ENCODE results near the gene LAMA5.

GRCh38 chr20:62354031-62354808, 12.9 kb downstream of the LAMA5 start:
- TF ChIP-seq, protein P1, sequence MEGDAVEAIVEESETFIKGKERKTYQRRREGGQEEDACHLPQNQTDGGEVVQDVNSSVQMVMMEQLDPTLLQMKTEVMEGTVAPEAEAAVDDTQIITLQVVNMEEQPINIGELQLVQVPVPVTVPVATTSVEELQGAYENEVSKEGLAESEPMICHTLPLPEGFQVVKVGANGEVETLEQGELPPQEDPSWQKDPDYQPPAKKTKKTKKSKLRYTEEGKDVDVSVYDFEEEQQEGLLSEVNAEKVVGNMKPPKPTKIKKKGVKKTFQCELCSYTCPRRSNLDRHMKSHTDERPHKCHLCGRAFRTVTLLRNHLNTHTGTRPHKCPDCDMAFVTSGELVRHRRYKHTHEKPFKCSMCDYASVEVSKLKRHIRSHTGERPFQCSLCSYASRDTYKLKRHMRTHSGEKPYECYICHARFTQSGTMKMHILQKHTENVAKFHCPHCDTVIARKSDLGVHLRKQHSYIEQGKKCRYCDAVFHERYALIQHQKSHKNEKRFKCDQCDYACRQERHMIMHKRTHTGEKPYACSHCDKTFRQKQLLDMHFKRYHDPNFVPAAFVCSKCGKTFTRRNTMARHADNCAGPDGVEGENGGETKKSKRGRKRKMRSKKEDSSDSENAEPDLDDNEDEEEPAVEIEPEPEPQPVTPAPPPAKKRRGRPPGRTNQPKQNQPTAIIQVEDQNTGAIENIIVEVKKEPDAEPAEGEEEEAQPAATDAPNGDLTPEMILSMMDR (conservative IDR thresholded peaks at IDR 0.05; ENCODE audit: low read depth in 2 of 2): no peak
- TF ChIP-seq ZNF114 (CRISPR knock-in tag; IDR thresholded peaks at IDR 0.05): no peak
- TF ChIP-seq POLR2AphosphoS5 (IDR thresholded peaks at IDR 0.05; ENCODE audit: low read depth): no peak
- no peak for TF ChIP-seq REST (IDR thresholded peaks at IDR 0.05; ENCODE audit: unreplicated experiment)
- no peak for TF ChIP-seq EZH2 (IDR thresholded peaks at IDR 0.05; ENCODE audit: low read depth, unreplicated experiment)
- no peak for TF ChIP-seq CREB1 (CRISPR knock-in tag; IDR thresholded peaks at IDR 0.05; ENCODE audit: low read depth)
- TF ChIP-seq ZNF331 (CRISPR knock-in tag; IDR thresholded peaks at IDR 0.05; ENCODE audit: low read depth): no peak
- no peak for TF ChIP-seq NANOG (IDR thresholded peaks at IDR 0.05; ENCODE audit: borderline replicate concordance)

Measured in GM23338 (cell line).